Fibroblast of skin of right biceps (primary cell): ENCODE data around the gene LTB4R2.
A peak's percentile ranks its signal among the peaks of the same experiment; 100 is the strongest.
"Not testable (repeated sequence)": the region's sequence is repeated elsewhere in the genome, so short reads cannot be mapped to it uniquely, and the experiment has no call there.

ENCODE experiments used
- DNase-seq: peaks from one replicate; pipeline ENCODE4 v3.0.0-alpha.2; 2013

The LTB4R2 gene

DNA sequence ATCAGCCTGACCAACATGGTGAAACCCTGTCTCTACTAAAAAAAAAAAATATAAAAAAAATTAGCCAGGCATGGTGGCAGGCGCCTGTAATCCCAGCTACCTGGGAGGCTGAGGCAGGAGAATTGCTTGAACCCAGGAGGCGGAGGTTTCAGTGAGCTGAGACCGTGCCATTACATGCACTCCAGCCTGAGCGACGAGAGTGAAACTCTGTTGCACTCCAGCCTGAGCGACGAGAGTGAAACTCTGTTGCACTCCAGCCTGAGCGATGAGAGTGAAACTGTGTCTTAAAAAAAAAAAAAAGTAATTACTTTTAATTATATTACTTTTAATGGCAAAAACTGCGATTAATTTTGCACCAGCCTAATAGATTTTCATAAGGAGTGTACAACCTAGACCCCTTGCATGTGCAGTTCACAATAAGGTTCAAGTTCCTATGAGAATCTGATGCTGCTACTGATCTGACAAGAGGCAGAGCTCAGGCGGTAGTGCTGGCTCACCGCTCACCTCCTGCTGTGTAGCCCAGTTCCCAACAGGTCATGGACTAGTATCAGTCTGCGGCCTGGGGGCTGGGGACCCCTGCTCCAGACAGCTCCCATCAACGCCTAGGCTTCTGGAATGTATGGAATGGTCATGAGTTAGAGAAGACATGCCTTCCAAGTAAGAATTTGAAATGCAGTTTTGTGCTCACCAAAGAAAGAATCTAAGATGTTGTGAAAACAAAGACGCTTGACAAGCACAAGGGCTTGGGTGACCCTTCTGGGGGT lies 11.5 kb downstream of the LTB4R2 start:
- DNase-seq, result no peak

DNA sequence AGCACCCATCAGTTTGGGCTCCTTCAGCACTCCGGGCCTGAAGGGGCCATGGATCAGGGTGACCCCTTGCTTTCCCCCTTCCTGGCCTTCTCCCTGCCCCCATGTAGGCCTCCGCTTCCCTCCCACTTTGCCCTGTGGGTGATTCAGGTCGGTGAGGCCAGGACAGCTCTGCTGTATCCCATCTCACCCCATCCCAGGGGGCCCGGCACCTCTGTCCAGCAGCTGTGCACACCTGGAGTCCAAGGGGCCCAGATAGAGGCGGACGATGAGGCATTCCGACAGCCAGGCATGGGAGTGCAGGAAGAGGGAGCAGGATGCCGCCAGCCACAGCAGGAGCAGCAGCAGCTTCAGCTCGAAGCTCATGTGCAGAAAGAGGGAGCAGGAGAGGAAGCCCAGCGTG lies 12.7 kb downstream of the LTB4R2 start:
- no peak for DNase-seq

DNA sequence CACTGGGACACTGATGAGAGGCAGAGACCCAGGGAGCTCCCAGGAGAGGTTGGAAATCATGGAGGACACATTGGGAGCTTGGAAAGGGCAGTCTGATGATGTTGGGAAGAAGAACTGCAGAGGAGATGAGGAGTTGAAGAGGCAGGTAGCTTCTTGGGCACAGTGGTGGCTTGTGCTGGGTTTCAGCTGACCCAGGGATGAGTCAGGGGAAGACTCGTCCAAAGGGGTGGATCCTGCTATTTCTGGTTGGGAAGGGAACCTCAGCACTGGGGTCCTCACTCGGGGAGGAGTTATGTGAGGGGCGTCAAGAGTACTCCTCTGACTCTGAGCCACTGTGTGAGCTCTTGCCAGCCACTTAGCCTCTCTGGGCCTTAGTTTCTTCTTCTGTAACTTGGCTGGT lies 13.4 kb downstream of the LTB4R2 start:
- DNase-seq, result no peak

DNA sequence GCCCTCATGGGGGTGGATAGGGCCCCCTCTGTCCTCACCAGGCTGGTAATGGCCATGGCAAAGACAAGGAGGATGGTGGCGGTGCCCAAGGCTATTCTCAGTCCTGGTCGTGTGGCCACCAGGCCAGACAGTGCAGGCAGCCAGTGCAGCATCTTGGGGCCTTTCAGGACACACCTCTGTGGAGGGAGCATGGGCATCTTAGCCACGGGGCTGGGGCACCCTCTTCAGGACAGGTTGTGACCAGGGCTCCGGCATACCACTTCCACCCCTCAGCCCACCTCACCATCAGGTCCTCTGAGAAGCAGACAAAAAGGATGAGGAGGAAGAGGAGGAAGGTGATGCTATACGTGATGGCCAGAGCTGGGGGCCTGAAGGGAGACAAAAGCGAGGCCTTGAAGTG lies 14.1 kb downstream of the LTB4R2 start:
- no peak for DNase-seq

DNA sequence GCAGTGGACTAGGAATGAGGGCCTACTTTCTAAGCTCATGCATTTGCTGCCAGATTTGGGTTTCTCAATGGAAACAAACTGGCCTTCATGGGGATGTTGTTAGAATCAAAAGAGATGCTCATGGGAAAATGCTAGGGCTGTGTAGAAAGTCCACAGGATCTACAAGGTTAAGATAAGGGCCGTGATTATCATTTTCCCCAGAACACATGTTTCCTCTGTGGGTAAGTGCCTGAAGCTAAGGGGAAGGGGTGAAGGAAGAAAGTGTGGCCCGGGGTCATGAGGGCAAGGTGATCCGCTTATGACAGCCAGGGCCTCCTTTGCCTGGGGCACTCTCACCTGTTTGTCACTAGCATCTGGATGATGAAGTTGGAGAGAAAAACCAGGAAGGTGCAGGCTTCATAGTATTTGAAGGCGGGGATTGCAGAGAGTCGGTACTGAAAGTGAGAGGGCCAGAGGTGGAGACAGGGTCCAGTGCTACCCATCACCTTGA lies 15.1 kb downstream of the LTB4R2 start:
- DNase-seq, result no peak

DNA sequence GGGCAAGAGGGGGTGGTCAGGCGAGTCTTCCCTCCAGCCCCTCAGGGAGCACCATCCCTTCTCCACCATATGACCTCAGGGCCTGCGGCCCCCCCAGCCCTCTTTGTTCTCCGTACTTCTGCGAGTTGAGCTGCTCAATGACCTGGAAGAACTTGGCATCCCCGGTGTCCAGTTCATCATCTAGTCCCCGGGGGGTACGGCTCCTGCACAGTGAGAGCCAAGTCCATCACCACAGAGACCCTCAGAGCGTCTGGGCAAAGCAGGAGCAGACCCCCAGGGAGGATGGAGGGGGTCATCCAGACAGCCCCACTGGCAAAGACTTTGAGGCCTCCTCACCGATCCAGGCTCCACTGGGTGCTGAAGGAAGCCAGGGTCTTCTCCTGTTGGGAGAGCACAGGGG lies 16.0 kb downstream of the LTB4R2 start:
- DNase-seq, result no peak

DNA sequence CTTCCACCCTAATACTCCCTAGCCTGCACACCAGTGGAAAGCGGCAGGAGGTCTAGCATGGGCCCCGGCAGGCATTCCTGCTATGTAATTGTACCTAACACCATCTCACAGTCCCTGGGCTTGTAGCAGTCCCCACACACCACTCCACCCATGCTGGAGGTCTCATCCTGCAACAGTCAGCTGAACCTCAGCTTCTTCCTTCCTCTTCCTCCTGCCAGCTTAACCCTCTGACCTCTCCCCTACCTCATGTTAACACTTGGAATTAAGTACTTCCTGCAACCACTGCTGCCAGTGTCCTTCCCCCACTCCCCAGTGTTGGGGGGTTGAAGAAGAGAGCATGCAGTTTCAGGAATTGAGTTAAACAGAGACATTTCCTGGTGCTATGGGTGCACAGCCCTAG lies 17.4 kb downstream of the LTB4R2 start:
- DNase-seq, result no peak

DNA sequence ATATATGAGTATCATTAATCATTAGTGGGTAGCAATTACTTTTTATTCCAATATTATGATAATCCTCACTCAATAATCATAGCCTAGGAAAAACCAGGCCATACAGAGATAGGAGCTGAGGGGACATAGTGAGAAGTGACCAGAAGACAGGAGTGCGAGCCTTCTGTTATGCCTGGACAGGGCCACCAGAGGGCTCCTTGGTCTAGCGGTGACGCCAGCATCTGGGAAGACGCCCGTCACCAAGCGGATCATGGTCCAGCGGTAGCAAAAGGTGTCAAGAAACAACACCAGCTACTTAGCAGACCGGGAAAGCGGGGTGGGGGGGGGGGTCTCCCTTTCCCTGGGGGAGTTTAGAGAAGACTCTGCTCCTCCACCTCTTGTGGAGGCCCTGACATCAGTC lies 18.0 kb downstream of the LTB4R2 start:
- not testable (repeated sequence) for DNase-seq

DNA sequence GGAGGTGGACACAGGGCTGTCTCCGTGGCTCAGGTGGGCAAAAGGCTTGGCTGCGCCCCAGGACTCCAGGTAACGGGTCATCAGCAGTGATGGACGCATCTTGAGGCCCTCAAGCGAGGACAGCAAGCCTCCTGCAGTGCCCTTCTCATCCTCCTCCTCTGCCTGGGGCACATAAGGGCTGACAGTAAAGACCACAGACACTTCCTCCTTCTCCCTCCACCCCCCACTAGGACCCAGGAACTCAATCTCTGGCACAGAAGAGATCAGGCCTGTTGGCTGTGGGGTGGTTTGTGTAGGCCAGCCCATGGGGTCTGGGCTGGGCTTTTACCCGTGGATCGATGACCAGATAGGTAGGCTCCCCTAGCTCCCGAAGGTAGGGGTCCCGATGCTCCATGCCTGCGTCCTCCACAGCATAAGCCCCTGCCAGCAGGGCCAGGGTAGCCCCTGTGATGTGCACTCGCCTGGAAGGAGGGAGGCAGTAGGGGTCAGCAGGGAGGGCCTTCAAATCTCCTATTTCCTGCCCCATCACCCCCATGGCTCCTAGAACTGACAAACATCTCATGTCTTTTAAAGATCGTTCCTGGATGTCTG lies 19.2 kb downstream of the LTB4R2 start:
- DNase-seq, result no peak

DNA sequence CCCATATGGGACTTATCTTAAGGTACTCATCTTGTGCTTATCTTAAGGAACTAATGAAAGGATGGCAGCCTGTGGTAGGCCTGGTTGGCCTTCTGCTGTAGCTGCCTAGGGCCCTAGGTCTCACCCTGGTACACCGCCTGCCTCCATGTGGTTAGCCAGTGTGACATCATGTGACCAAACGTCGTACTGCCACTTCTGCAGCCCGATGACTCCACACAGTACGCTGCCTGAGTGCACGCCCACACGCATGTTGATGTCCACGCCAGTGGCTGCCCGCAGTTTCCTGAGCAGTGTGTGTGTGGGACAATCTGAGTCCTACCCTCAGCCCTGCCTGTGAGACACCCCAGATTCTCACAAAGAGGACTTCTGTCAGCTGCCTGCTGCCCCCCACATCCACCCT lies 19.8 kb downstream of the LTB4R2 start:
- no peak for DNase-seq

DNA sequence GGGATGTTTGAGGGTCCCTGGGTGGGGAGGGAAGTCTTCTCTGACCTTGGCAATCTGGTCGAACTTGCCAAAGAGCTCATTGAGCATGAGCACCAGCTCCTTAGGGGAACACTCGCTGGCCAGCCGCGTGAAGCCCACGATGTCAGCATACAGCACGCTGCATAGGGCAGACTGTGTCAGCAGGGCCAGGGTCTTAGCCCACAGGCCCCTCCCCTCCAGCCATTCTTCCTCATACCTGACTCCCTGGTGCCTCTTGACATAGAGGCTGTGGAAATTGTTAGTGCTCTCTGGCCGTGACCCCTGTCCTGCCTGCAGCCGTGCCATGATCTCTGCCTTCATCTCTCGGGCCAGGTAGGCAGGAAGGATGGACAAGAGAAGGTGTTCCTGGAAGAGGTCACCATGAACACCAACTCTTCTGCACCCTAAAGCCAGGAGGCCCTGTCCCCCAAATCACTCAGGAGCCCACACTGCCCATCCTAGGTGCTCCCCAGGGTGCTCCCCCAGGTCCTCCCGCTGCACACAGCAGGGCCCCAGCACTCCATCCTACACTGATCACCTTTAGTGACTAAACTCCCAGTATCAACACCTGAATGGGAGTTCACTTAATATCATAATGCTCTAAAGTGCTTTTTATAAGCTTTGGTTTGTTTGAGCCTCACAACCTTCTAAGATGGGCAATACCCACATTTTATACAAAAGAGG lies 21.2 kb downstream of the LTB4R2 start:
- DNase-seq, result no peak

DNA sequence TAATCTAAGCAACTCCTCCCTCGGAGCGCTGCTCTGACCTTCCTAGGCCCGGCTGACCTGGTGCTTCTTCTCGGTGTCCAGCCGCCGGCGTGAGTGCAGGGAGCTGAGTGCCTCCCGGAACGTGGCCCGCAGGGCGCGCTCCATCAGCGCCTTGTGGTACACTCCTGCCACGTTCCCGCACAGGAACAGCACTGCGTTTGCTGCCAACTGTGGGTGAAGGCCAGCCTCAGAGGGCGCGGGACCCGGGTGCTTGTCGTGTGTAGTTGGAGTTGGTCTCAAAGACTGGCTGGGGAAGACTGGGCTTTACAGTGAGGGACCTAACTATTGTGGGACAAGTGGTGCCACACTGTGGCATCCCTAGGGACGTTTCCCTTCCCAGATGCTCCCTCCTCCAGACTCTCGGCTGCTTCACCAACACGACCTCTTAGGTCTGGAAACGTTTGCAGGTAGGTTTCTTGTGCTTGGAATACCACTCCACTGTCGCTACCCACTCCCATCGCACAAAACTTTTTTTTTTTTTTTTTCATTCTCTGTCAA lies 21.9 kb downstream of the LTB4R2 start:
- DNase-seq, result no peak

DNA sequence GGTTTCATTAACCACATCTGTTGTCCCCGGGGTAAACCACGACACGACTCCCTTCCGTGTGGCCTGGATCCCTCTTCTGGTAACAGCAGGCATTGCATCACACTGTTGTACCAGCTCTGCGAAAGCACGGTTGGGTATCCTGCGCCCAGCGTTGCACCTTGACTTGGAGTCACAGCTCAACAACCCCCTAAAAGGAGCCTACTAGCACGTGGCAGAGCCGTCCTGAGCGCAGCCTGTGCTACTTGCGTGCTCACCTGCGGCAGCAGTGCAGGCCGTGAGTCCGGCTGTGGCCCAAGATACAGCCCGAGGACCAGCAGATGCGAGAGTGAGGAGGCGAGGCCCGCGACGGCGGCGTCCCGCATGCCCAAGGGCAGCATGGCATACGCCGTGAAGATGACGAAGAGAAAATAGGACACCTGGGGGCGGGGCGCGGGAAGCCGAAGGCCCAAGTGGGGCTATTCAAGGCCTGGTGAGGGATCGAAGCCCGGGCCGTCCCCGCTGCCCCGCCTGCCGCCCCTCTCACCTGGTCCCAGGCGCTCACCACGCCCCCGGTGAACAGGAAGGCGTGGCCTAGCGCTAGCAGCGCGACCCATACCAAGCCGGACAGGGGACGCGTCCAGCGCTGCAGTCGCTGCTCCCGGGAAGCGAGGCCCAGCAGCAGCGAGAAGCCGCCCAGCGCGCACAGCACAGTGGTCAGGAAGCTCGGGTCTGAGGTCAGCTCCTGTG lies 22.5 kb downstream of the LTB4R2 start:
- peak; percentile 64 for DNase-seq

DNA sequence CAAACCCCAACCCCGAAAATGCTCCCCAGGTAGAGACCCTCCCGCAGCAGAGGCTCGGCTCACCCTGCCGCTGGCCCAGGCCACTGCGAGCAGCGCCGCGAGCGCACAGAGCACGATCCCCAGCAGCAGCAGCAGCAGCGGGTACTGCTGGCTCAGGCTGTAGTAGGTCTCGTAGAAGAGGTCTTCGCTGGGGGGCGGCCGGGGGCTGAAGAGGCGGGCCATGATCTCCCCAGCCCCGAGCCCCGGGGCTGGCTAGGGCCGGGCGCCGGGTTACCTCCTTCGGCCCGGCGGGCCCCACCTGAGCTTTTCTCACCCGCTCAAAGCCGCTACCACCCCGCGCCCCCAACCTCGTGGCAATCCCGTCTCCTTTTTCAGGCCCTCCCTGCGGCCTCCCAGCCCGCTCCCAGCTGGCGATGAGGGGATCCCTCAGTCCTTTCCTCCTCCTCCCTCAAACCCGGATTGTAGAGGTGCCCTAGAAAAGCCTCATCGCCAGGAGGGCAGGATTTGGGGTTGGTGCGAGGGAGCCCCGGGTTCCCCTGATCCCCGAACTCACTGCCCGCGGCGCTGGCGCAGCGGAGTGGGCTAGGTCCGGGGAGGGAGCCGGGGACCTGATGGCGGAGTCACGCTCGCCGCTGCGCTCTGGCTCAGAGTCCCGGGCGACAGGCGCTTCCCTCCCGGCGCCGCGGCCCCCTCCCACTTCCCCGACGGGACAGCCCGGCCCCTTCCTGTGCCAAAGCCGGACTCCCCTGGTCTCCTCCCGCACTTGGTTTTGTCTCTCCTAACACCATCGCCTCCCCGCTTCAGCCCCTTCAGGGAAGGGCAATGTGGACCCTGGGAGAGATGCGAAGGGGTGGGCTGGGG lies 24.7 kb downstream of the LTB4R2 start, which contains the start of gene ADCY4:
Gene ADCY4, minus strand, starts transcription at position 641 of the 861 bp plus-strand sequence. Its CDS starts 419 bp downstream, at position 222.
- DNase-seq, result no peak

DNA sequence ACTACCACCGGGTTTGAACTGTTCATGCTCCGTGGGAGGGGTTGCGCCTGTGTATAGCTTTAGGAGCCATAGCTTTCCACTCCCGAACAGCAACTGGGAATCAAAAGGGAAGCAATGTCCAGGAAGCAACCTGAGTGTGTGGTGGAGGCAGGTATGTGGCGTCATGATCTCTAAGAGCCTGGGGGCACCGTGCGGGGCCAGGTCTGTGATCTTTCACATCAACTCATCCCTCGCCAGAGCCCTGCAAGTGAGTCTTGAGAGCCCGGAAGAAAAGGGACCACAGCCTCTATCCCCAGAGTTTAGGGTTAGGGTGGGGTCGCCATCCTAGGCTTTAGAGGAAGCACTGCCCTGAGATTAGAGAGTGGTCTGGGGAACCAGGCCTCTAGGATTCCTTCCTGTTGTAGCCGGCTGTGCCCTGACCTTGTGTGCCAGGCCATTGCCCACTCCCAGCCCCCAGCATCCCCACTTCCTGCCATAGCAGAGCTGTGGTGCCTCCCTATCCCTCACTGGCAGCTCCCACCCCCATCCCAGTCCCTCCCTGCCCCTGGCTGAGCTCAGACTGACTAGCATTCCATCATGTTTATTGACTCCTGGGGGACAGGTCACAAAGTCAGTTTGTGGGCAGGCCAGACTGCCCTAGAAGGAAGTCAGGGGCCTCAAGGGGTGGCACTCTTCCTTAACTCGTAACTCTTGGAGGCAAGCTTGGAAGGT lies 25.7 kb downstream of the LTB4R2 start:
- DNase-seq, result no peak

DNA sequence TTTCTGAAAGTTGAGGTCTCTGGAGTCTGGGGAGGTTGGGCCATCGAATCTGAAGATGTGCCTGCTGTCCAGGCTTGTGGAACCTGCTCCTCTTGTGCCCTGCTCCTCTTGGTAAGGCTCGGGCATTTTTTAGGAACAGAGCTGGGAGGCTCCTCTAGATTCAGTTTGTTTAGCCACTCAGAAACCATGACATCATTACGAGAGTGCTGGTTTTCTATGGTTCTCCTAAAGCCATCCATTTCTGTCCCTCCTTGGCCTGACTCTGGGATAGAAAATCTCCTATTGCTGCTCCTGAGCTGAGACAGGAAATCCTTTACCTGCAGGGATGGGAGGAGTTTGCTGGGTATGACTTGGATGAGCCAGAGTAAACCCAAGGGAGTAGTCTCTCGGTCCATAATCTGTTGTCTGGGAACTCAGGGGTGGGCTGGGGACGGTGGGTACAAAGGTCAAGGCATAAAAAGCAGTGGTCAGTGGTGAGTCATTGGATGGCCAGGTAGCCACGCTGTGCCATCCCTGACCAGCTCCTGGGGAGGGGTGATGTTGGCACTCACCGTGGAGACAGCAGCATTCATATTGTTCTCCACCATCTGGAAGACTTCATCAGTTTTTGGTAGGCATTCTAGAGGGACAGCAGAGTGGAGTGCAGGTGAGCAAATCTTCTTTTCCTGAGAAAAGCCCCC lies 27.3 kb downstream of the LTB4R2 start:
- no peak for DNase-seq

DNA sequence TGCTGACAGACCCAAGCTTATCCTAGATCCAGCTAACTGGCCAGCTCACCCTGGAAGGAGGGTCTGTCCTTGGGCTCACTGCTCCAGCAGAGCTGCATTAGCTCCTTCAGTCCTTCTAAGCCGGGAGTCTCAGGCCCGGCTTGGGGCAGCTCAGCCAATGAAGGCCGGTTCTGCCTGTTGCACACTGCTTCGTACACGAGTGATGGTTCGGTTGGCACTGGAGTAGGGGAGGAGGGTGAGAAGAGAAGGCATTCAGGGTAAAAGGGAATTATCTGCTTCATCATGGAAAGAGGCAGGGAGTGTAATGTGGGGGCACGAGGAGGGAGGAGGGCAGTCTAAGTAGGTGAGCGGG lies 27.9 kb downstream of the LTB4R2 start:
- DNase-seq, result no peak

DNA sequence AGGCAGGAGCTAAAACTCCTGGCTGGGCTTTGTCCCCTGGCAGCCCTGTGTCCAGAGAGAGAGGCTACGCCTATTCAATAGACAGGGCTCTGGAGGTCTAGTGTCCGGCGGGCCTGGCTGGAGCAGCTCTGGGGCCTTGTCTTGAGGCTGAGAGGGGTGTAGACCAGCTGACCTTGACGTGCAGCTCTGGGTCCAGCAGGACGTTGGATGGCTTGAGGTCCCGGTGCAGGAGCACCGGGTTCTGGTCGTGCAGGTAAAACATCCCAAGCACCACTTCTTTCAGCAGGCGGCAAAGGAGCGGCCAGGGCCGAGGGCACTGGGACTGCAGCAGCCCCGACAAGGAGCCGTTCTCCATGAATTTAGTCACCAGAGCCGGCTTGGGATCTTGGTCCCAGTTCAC lies 28.9 kb downstream of the LTB4R2 start:
- DNase-seq, result no peak

DNA sequence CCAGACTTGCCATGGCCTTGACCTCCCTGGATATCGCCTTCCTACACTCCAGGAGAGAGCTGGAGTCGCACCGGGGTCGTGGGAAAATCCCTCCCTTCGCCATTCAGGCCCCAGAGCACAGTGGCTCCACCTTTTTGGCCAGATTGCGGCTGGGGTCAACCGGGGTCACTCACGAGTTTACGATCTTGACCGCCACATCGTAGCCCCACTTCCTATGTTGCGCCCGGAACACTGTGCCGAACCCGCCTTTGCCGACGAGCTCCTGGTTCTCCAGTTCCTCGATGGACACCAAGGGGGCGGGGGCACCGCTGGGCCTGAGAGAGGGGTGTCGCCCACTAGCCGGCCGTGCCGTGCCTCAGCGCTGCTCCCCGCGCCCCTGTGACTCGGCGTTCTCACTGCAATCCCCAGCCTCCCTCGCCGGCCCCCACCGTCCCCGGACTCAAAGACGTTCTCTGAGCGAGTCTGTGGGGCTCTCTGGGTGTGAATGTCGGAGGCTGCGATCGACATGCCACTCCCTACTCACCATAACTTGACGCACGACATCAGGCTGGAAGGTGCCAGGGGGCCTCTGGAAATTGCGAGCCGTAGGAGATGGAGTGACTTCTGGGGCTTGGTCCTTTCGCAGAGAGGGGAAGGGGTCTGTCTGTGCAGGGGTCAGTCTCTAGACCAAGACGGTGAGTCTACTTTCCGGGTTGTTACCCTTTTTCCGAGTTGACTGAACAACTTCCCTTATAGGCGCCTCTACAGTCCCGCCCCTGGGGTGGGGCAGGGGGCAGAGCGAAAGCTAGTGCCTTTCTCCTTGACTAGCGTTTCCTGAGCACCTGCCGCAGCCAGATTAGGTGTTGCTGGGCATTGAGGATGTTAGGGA lies 29.6 kb downstream of the LTB4R2 start, which contains the start of gene RIPK3:
Gene RIPK3, minus strand, starts transcription at position 708 of the 868 bp plus-strand sequence. Its CDS starts 165 bp downstream, at position 543.
- no peak for DNase-seq

DNA sequence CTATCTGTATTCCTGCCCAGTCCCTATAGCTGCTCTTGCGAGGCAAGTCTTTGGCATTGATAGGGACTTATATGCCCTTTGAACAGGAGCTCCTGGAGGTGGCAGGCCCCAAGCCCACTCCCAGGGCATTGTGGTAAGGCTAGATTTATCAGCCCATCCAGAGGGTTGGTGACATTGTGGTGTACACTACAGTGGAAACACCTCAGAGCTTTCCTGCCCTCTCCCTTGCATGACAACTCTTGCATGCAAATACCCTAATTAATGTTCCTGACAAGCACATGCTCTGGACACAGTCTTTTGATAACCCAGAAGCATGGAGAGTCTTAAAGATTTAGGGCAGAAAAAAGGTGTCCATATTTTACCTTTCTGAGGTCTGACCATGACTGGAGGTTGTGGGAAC lies 30.7 kb downstream of the LTB4R2 start:
- no peak for DNase-seq
